Testis (tissue), 3 donors: Measurements from ENCODE around the gene EXOSC3. TPM values are rescaled to one million over a fixed set of nuclear protein-coding genes. Genes with fewer than 3 reads are reported as not detected.
A peak's percentile ranks its signal among the peaks of the same experiment; 100 is the strongest.
"Not testable (repeated sequence)": the region's sequence is repeated elsewhere in the genome, so short reads cannot be mapped to it uniquely, and the experiment has no call there.

Experiments
- DNase-seq: peaks from one replicate; pipeline ENCODE4 v3.0.0-alpha.2; 2019
- H3K27ac ChIP-seq, 2 donors: fragments of 200-600 bp; sonication (generic); one replicate each; pipeline ENCODE4 v1.5.1; 2019
- H3K27me3 ChIP-seq: fragments of 200-600 bp; sonication (generic); one replicate; pipeline ENCODE4 v1.5.1; 2019
- H3K36me3 ChIP-seq: fragments of 200-600 bp; sonication (generic); one replicate; pipeline ENCODE4 v1.5.1; 2017; ENCODE audit warnings: low read depth; ENCODE audit errors: missing control alignments
- H3K4me1 ChIP-seq: fragments of 200-600 bp; sonication (generic); one replicate; pipeline ENCODE4 v1.5.1; 2019
- H3K4me3 ChIP-seq, 2 donors: fragments of 200-600 bp; sonication (generic); one replicate each; pipeline ENCODE4 v1.5.1; 2017 to 2019
- H3K9me3 ChIP-seq: fragments of 200-600 bp; sonication (generic); one replicate; pipeline ENCODE4 v1.5.1; 2017
- POLR2A ChIP-seq: fragments of 450-650 bp; IDR thresholded peaks from one replicate; pipeline ENCODE4 v1.6.1; 2017; ENCODE audit warnings: antibody characterized with exemption, mild to moderate bottlenecking, moderate library complexity
- WGBS, 2 donors: methylation state at CpG; one replicate each; pipeline ENCODE4 v1.1.5; 2018; 5-methylcytosine and 5-hydroxymethylcytosine counted together
- intact Hi-C: fragments of 100-400 bp; cut with DNase I; formaldehyde crosslinking; loops from one replicate; pipeline ENCODE4 v1.15.1; 2023; ENCODE audit warnings: low total_unique reads
- polyA plus RNA-seq: library from polyadenylated mRNA; stranded (reverse); fragments of 350-450 nt; fragmentation: Illumina TruSeq; extraction: RNeasy Lipid Tissue Mini Kit (QIAGEN cat#74804); gene quantifications from one replicate; pipeline ENCODE4 v1.2.3, GENCODE V29; 2014; ENCODE audit warnings: low read depth, low replicate concordance; ENCODE audit not compliant: insufficient read depth
- total RNA-seq, 2 donors: library from RNA; depleted of rRNA; stranded (reverse); fragments of >200 nt; gene quantifications; one replicate each; pipeline ENCODE4 v1.2.3, GENCODE V29; 2016
- TF ChIP-seq, protein P1 (sequence below), 3 experiments: fragments of 450-650 bp in 2 of 3; fragments of 200-600 bp in 1 of 3; sonication (generic) in 1 of 3; IDR thresholded peaks; one replicate each; pipeline ENCODE4 v1.5.1; 2016 to 2019; ENCODE audit warnings: antibody characterized with exemption in 3 of 3, mild to moderate bottlenecking in 2 of 3, moderate library complexity in 1 of 3

Gene EXOSC3
- total and polyA plus RNA-seq, 3 donors from 2014 or later, result 74.3 to 78.4 (median 75.6) TPM

DNA sequence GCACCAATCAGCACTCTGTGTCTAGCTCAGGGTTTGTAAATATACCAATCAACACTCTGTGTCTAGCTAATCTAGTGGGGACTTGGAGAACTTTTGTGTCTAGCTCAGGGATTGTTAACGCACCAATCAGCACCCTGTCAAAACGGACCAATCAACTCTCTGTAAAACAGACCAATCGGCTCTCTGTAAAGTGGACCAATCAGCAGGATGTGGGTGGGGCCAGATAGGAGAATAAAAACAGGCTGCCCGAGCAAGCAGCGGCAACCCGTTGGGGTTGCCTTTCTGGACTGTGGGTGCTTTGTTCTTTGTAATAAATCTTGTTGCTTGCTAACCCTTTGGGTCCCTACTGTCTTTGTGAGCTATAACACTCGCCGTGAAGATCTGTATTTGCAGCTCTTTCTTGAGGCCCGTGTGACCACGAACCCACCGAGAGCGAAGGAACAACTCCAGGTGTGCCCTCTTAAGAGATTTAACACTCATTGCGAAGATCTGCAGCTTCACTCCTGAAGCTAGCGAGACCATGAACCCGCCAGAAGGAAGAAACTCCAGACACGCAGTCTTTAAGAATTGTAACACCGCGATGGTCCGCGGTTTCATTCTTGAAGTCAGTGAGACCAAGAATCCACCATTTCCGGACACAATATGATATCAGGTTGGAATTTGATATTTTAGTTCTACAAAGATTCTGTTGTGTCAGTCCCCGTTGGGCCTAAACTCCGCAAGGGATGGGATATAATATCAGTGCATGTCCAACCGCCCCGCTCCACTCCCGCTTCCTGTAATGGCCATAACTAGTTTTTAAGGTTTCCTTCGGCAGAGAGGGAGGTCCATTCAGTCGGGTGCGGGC lies 32.0 kb downstream of the EXOSC3 start:
- no peaks in the 10 kb centered on the region for H3K36me3 ChIP-seq
- DNase-seq, result peak; percentile 76
- WGBS, 2 donors, result 73 to 78% methylated on average over 29 of the region's 29 CpGs
- intact Hi-C loops, result no loop called here
- H3K4me3 ChIP-seq, result peak overlapping the region; percentile 78 to 90
- peak overlapping the region in 1 of 2 donors; percentile 76 for H3K27ac ChIP-seq
- peaks cover 6% of the 10 kb centered on the region for H3K4me1 ChIP-seq
- TF ChIP-seq POLR2A, result peak; percentile 18
- TF ChIP-seq, protein P1, sequence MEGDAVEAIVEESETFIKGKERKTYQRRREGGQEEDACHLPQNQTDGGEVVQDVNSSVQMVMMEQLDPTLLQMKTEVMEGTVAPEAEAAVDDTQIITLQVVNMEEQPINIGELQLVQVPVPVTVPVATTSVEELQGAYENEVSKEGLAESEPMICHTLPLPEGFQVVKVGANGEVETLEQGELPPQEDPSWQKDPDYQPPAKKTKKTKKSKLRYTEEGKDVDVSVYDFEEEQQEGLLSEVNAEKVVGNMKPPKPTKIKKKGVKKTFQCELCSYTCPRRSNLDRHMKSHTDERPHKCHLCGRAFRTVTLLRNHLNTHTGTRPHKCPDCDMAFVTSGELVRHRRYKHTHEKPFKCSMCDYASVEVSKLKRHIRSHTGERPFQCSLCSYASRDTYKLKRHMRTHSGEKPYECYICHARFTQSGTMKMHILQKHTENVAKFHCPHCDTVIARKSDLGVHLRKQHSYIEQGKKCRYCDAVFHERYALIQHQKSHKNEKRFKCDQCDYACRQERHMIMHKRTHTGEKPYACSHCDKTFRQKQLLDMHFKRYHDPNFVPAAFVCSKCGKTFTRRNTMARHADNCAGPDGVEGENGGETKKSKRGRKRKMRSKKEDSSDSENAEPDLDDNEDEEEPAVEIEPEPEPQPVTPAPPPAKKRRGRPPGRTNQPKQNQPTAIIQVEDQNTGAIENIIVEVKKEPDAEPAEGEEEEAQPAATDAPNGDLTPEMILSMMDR (IDR thresholded peaks at IDR 0.05), result no peak
- H3K27me3 ChIP-seq, result no peaks in the 10 kb centered on the region
- H3K9me3 ChIP-seq, result no peaks in the 10 kb centered on the region

DNA sequence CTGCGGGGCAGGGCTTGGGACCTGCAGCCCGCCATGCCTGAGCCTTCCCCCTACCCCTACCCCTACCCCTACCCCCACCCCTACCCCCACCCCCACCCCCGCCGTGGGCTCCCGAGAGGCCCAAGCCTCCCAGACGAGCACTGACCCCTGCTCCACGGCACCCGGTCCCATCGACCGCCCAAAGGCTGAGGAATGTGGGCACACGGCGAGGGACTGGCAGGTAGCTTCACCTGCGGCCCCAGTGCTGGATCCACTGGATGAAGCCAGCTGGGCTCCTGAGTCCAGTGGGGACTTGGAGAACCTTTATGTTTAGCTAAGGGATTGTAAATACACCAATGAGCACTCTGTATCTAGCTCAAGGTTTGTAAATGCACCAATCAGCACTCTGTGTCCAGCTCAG lies 32.8 kb downstream of the EXOSC3 start:
- H3K27me3 ChIP-seq, intact Hi-C loops, H3K36me3 ChIP-seq, DNase-seq, H3K27ac ChIP-seq, H3K9me3 ChIP-seq, H3K4me1 ChIP-seq: not testable (repeated sequence)
- 54 to 83% methylated on average over 3 to 13 of the region's 13 CpGs for WGBS, 2 donors
- H3K4me3 ChIP-seq, result peak overlapping the region; percentile 9 to 90

DNA sequence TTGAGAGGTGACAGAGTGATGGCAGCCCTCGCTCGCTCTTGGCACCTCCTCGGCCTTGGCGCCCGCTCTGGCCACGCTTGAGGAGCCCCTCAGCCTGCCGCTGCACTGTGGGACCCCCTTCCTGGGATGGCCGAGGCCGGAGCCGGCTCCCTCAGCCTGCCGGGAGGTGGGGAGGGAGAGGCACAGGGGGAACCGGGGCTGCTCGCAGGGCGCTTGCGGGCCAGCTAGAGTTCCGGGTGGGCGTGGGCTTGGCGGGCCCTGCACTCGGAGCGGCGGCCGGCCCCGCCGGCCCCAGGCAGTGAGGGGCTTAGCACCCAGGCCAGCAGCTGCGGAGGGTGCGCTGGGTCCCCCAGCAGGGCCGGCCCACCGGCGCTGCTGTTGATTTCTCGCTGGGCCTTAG lies 33.2 kb downstream of the EXOSC3 start:
- WGBS, 2 donors, result 60 to 76% methylated on average over 15 to 24 of the region's 30 CpGs
- intact Hi-C loops, H3K4me1 ChIP-seq, H3K27me3 ChIP-seq, H3K27ac ChIP-seq, DNase-seq, H3K9me3 ChIP-seq, H3K36me3 ChIP-seq: not testable (repeated sequence)
- H3K4me3 ChIP-seq, result peak overlapping the region; percentile 9 to 90

DNA sequence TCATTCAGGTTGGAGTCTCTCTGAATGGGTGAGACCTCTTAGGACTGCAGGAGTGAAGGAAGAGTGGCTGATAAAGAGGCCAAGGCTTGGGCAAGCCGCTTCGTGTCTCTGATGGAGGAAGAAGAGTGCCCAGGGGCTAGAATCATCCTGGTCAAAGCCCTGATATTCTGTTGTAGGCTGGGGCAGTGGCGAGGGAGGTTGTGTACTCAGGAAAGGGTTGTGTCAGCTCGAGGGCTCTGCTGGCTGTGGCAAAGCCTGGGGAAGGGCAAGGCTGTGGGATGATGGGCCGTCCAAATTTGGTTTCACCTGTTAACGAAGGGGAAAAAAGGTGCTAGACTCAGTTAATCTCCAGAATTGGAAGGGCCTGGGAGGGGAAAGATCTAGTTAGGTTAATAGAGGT lies 33.7 kb downstream of the EXOSC3 start:
- TF ChIP-seq, protein P1 (IDR thresholded peaks at IDR 0.05), result no peak
- H3K27me3 ChIP-seq, result no peaks in the 10 kb centered on the region
- H3K4me3 ChIP-seq, result peak overlapping the region; percentile 9 to 90
- H3K36me3 ChIP-seq, result no peaks in the 10 kb centered on the region
- DNase-seq, result no peak
- H3K9me3 ChIP-seq, result no peaks in the 10 kb centered on the region
- intact Hi-C loops, result no loop called here
- no peak overlapping the region for H3K27ac ChIP-seq
- peaks cover 6% of the 10 kb centered on the region for H3K4me1 ChIP-seq
- 51 to 63% methylated on average over 6 of the region's 6 CpGs for WGBS, 2 donors

DNA sequence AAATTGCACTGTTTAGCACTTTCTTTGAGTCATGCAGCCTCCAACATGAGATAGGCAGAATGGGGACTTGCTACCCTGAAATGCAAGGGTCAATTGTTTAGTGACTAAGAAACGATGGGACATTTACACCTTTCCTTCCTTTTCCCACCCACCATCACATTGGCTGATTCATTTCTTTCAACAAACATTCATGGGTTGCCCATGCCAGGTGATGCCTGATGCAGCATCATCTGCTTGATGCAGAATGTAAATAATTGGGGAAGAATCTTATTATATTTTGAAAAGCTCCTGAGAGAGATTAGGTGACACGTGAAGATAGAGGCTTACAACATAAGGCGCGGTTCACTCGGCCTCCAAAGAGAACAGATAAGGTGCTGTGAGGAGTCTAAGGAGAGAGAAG lies 35.7 kb downstream of the EXOSC3 start:
- no peak for TF ChIP-seq POLR2A
- TF ChIP-seq, protein P1 (IDR thresholded peaks at IDR 0.05), result no peak
- H3K27me3 ChIP-seq, result no peaks in the 10 kb centered on the region
- intact Hi-C loops, result no loop called here
- 53 to 61% methylated on average over 5 of the region's 5 CpGs for WGBS, 2 donors
- no peak for DNase-seq
- no peaks in the 10 kb centered on the region for H3K9me3 ChIP-seq
- H3K4me3 ChIP-seq, result no peak overlapping the region
- H3K27ac ChIP-seq, result no peak overlapping the region
- peaks cover 2% of the 10 kb centered on the region for H3K4me1 ChIP-seq
- no peaks in the 10 kb centered on the region for H3K36me3 ChIP-seq

DNA sequence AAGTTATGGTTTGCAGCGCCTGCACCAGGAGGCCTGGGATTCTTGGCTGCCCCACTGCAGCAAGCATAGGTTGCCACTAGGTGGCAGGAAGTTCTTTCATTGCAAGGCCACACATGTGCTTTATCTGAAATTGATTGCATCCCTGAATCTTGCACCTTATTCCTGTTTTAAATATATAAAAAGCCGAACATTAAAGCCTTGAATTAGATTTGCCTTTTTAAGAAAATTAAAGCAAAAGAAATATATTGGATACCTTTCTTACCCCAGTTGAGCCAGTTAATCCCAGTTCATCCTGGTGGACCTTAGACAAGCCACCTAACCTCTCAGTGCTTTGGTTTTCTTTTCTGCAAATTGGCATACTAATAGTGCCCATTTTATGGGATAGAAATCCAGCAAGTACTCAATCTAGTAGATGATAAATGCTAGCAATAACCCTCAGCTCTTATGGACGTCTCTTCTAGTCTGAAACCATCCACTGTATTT lies 37.6 kb downstream of the EXOSC3 start:
- Histone ChIP-seq H3K27me3 (no peaks in the 10 kb centered on the region), H3K9me3 (no peaks in the 10 kb centered on the region), H3K4me1 (no peaks in the 10 kb centered on the region), H3K27ac (no peak overlapping the region), H3K36me3 (no peaks in the 10 kb centered on the region), H3K4me3 (no peak overlapping the region)
- WGBS, 2 donors, result 51% methylated on average over 3 of the region's 3 CpGs
- DNase-seq, result peak; percentile 68
- intact Hi-C loops, result no loop called here
- no peak for TF ChIP-seq POLR2A
- TF ChIP-seq, protein P1 (IDR thresholded peaks at IDR 0.05), result peak; percentile 78 to 84 (median 81)
